NT2/D1 (cell line): ENCODE results near the gene ZFP69B.

Experiments used
- SUZ12 ChIP-seq: IDR thresholded peaks from 2 replicates; pipeline ENCODE4 v1.6.1; 2011; ENCODE audit not compliant: insufficient read length, insufficient read depth; ENCODE audit errors: extremely low read depth
- YY1 ChIP-seq: IDR thresholded peaks from 2 replicates; pipeline ENCODE4 v1.6.1; 2011; ENCODE audit not compliant: insufficient read length, insufficient read depth
- ZNF274 ChIP-seq: IDR thresholded peaks from 2 replicates; pipeline ENCODE4 v1.6.1; 2011; ENCODE audit warnings: mild to moderate bottlenecking, low read depth, low read length

DNA sequence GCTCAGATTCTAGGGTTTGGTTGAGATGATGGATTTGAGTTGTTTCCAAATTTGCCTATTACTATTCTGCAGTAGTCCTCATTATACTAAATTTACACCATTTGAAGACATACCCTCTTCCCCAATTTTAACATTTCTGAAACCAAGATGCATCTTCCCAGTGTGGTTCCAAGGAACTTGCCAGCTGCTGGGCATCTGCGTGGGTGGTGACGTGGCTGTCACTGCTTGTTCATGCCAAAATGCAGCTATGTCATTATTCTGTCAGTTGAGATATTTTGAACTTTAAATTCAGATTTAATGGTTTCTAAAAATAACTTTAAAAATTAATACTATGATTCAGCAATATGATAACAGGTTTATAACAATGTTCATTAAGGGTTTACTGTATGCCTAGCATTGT, 28.0 kb downstream of the ZFP69B start:
- TF ChIP-seq SUZ12 (no peak), YY1 (no peak), ZNF274 (no peak)
